ENCODE measurements around the gene SCPEP1.

DNA sequence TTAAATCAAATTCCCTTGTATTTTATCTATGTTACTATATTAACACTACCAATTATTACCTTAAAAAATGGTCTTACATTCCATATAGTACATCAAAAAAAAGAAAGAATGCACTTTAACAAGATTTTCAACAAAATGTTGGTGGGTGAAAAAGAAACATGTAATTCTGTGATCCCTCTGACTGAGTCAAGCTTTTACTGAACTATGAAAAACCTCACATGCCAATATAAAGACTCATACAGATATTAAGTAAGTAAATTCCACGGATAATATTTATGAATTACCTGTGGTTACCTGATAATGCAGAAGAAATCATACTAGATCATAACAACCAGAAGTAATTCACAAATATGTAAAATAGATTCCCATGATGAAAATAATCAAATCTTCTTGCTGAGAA is 29.4 kb upstream of the SCPEP1 start:
- TF ChIP-seq, protein P1, sequence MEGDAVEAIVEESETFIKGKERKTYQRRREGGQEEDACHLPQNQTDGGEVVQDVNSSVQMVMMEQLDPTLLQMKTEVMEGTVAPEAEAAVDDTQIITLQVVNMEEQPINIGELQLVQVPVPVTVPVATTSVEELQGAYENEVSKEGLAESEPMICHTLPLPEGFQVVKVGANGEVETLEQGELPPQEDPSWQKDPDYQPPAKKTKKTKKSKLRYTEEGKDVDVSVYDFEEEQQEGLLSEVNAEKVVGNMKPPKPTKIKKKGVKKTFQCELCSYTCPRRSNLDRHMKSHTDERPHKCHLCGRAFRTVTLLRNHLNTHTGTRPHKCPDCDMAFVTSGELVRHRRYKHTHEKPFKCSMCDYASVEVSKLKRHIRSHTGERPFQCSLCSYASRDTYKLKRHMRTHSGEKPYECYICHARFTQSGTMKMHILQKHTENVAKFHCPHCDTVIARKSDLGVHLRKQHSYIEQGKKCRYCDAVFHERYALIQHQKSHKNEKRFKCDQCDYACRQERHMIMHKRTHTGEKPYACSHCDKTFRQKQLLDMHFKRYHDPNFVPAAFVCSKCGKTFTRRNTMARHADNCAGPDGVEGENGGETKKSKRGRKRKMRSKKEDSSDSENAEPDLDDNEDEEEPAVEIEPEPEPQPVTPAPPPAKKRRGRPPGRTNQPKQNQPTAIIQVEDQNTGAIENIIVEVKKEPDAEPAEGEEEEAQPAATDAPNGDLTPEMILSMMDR (conservative IDR thresholded peaks at IDR 0.05) = no peak
- TF ChIP-seq EZH2 (IDR thresholded peaks at IDR 0.05; ENCODE audit: low read depth) = no peak

All from PC-9 (cell line).